Retinal pigment epithelial cell (primary cell): ENCODE measurements around the gene PMEPA1.

ENCODE experiments used
- DNase-seq: peaks from one replicate; pipeline ENCODE4 v3.0.0-alpha.2; 2010; ENCODE audit warnings: low read depth
- H3K4me3 ChIP-seq: 2 replicates; pipeline ENCODE4 v1.5.1; 2011; ENCODE audit warnings: mild to moderate bottlenecking, low read length, control low read depth, moderate library complexity
- TF ChIP-seq, protein P1 (sequence below): conservative IDR thresholded peaks from 2 replicates; pipeline ENCODE4 v1.5.1; 2011; ENCODE audit warnings: low read depth, low read length, control low read depth, inconsistent platforms

PMEPA1 gene

GRCh38 chr20:57605045-57605444 lies 104.8 kb downstream of the PMEPA1 start:
- H3K4me3 ChIP-seq: no peak overlapping the region
- no peak for DNase-seq
- TF ChIP-seq, protein P1, sequence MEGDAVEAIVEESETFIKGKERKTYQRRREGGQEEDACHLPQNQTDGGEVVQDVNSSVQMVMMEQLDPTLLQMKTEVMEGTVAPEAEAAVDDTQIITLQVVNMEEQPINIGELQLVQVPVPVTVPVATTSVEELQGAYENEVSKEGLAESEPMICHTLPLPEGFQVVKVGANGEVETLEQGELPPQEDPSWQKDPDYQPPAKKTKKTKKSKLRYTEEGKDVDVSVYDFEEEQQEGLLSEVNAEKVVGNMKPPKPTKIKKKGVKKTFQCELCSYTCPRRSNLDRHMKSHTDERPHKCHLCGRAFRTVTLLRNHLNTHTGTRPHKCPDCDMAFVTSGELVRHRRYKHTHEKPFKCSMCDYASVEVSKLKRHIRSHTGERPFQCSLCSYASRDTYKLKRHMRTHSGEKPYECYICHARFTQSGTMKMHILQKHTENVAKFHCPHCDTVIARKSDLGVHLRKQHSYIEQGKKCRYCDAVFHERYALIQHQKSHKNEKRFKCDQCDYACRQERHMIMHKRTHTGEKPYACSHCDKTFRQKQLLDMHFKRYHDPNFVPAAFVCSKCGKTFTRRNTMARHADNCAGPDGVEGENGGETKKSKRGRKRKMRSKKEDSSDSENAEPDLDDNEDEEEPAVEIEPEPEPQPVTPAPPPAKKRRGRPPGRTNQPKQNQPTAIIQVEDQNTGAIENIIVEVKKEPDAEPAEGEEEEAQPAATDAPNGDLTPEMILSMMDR: no peak

DNA sequence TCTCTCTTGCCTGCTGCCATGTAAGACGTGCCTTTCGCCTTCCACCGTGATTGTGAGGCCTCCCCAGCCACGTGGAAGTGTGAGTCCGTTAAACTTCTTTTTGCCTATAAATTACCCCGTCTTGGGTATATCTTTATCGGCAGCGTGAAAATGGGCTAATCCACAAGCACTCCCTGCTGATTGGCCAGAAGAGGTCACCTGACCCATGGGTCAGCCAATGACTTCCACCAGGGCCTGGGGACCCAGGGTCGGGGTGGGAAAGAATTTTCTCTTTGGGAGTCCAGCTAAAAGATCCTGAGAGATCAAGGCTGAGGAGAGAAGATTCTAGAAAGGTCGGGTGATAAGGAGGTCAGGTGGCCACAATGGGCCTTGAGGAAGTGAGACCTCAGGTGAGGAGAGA lies 106.7 kb downstream of the PMEPA1 start:
- DNase-seq: no peak
- TF ChIP-seq, protein P1: no peak

DNA sequence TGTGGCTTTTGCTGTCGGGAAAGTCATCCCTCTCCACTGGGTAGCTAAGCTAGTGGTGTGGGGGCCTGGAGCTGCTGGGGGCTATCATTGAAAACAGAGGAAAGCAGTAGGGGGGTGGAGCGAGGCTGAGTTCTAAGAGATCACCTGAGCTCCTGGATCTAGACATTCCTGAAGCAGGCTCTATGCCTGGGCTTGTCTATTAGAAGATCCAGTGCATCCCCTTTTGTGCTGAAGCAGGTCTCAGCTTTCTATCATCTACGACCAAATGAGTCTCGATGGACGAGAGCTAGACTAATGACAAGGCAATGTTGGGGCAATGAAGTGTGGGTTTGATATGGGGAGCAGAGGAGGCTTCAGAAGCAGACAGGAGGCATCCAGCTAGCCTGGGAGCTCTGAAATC lies 108.1 kb downstream of the PMEPA1 start:
- H3K4me3 ChIP-seq: no peak overlapping the region
- TF ChIP-seq, protein P1: no peak
- DNase-seq: no peak

More for the DNA sequence above, 106.7 kb downstream of the PMEPA1 start:
- no peak overlapping the region for H3K4me3 ChIP-seq

- no peak overlapping the region for H3K4me3 ChIP-seq
- DNase-seq: no peak
- TF ChIP-seq, protein P1: no peak
Measured at GRCh38 chr20:57601211-57601570, 108.6 kb downstream of the PMEPA1 start.

DNA sequence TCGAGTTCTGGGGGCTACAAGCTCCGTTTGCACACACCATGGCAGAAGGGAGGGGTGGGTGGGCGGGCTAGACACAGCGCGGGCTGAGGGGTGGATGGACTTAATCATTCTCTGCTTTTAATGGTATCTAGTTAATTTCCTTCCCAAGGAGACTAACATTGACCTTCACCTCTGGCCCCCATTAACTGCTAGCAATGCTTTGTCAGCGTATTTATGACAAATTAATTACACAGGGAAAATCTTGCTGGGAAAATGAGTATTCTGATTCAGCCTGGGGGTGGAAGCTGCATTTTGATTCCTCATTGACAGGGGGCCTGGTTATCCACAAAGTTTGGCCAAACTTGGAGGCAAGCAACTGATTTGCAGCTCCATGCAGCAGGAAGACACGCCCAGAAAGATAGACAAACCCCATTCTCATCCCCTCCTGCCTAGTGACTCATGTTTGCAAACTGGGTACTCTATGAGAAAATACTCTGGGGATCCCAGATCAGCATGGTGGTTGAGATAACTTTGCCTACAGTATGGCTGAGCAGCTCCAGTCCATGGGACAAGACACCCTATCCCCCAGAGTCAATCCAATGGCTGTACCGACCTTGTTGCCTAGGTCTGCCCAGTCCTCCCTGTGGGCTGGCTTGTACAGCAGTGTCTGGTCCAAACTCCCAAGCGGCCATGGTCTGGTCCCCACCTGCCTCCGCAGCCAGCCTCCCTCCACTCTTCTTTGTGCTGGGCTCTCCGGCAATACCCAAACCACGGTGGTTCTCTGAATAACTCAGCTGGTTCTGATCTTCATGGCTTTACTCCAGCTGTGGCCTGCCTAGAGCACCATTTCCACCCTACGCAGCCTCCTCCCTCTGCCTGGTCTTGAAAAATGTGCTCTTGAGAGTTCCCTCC lies 109.2 kb downstream of the PMEPA1 start:
- TF ChIP-seq, protein P1: no peak

DNA sequence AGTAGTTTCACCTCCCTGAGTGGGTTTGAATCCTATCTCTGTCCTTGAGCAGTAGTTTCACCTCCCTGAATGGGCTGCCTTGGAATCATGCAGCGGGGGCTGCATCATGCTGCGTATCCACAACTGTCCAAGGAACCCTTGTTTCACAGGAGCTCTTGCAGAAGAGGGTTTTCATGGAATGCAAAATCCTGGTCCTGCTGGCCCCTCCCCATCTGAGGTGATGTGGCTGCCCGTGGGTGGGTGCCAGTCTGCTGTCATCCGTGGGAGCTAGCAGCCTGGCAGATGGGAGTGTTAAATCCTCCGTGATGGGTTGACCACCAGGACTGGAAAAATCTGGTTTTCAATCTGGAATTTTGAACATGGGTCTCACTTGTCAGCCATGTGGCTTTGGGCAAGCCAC lies 111.3 kb downstream of the PMEPA1 start:
- DNase-seq: no peak
- H3K4me3 ChIP-seq: no peak overlapping the region
- TF ChIP-seq, protein P1: no peak

More for the DNA sequence above, 109.2 kb downstream of the PMEPA1 start:
- DNase-seq: no peak
- no peak overlapping the region for H3K4me3 ChIP-seq
